Thyroid gland (tissue), 4 donors: ENCODE data around the gene CA14.

Source experiments
- CTCF ChIP-seq, 6 experiments: fragments of 200-600 bp in 3 of 6; fragments of 450-650 bp in 3 of 6; sonication (generic) in 3 of 6; IDR thresholded peaks; one replicate each; pipeline ENCODE4 v1.5.1; 2016 to 2019; ENCODE audit warnings: antibody characterized with exemption in 6 of 6, mild to moderate bottlenecking in 2 of 6, inconsistent platforms in 1 of 6, moderate library complexity in 1 of 6
- POLR2A ChIP-seq, 2 donors: fragments of 450-650 bp; IDR thresholded peaks; one replicate each; pipeline ENCODE4 v1.6.1; 2017; ENCODE audit warnings: antibody characterized with exemption in 2 of 2, mild to moderate bottlenecking in 2 of 2, moderate library complexity in 1 of 2

- TF ChIP-seq POLR2A (IDR thresholded peaks at IDR 0.05), result no peak
- no peak for TF ChIP-seq CTCF (IDR thresholded peaks at IDR 0.05)
These were observed 14.6 kb upstream of the CA14 start for GRCh38 chr1:150243003-150243402.
